A549 (cell line): ENCODE results near the gene HACE1. TPM values are rescaled to one million over a fixed set of nuclear protein-coding genes. Genes with fewer than 3 reads are reported as not detected.

Experiments
- ATAC-seq, 2 experiments: fragments of 200-7000 bp in 1 of 2; fragments of >200 bp in 1 of 2; cut with Nextera tagmentation in 1 of 2; cut with Tn5 transposase in 1 of 2; 3 replicates each; pipeline versions ENCODE4 v1.8.0 to v1.9.1; 2018 to 2020; ENCODE audit warnings: mild to moderate bottlenecking in 1 of 2, moderate library complexity in 1 of 2
- CTCF ChIA-PET: fragments of 300-600 bp; sonication (Branson Sonifier 250); formaldehyde crosslinking; extraction: SDS; loops from one replicate; lab custom pipeline; 2021; ENCODE audit warnings: antibody characterized with exemption, inconsistent platforms; lab: Yijun Ruan, JAX
- POLR2A ChIA-PET: fragments of 350-600 bp; formaldehyde crosslinking; extraction: SDS; loops from one replicate; lab custom pipeline; 2021; ENCODE audit warnings: antibody characterized with exemption, inconsistent platforms; lab: Yijun Ruan, JAX
- DNase-seq, 2 experiments: peaks; one replicate each; pipeline versions ENCODE4 v3.0.0 to v3.0.0-alpha.2; 2011 to 2016; ENCODE audit warnings: low read depth in 1 of 2, low spot score in 1 of 2
- FAIRE-seq: peaks from 2 replicates; lab custom pipeline; 2011; peaks lifted over from hg19 to GRCh38; lab: Jason Lieb, UNC
- H3K27ac ChIP-seq, 2 experiments: fragments of >200 bp; sonication (Bioruptor Twin); formaldehyde crosslinking; 3 replicates each; pipeline ENCODE4 v1.5.1; 2016 to 2017
- H3K4me1 ChIP-seq: fragments of >200 bp; sonication (Bioruptor Twin); formaldehyde crosslinking; 3 replicates; pipeline ENCODE4 v1.6.1; 2016
- H3K4me2 ChIP-seq: fragments of >200 bp; sonication (Bioruptor Twin); formaldehyde crosslinking; 3 replicates; pipeline ENCODE4 v1.6.1; 2016
- H3K4me3 ChIP-seq: fragments of >200 bp; sonication (Bioruptor Twin); formaldehyde crosslinking; 3 replicates; pipeline ENCODE4 v1.5.1; 2016
- H3K9me3 ChIP-seq: fragments of >200 bp; sonication (Bioruptor Twin); formaldehyde crosslinking; 3 replicates; pipeline ENCODE4 v1.6.1; 2016
- BHLHE40 ChIP-seq: IDR thresholded peaks from 2 replicates; pipeline ENCODE4 v1.6.1; 2012; ENCODE audit warnings: low read depth, low read length, inconsistent platforms
- CBX8 ChIP-seq: fragments of 200-600 bp; sonication (generic); IDR thresholded peaks from 2 replicates; pipeline ENCODE4 v1.6.1; 2016
- CEBPB ChIP-seq, 2 experiments: fragments of >200 bp in 1 of 2; sonication (Bioruptor Twin) in 1 of 2; formaldehyde crosslinking in 1 of 2; IDR thresholded peaks; 2 replicates each; pipeline ENCODE4 v1.6.1; 2012 to 2016
- CHD2 ChIP-seq: fragments of 150-350 bp; IDR thresholded peaks from 2 replicates; pipeline ENCODE4 v1.6.1; 2014; ENCODE audit warnings: low read length; ENCODE audit not compliant: partially characterized antibody
- EHMT2 ChIP-seq: fragments of 200-600 bp; sonication (generic); IDR thresholded peaks from 2 replicates; pipeline ENCODE4 v1.6.1; 2016; ENCODE audit warnings: antibody characterized with exemption, low read depth, mild to moderate bottlenecking, moderate library complexity
- EP300 ChIP-seq, 2 experiments: fragments of >200 bp; sonication (Bioruptor Twin); formaldehyde crosslinking; IDR thresholded peaks; 2 replicates in 1 of 2; 3 replicates in 1 of 2; pipeline ENCODE4 v1.6.1; 2016 to 2017
- ESRRA ChIP-seq: fragments of 150-350 bp; IDR thresholded peaks from 2 replicates; pipeline ENCODE4 v1.6.1; 2014; ENCODE audit warnings: mild to moderate bottlenecking, low read length, borderline replicate concordance
- GATA3 ChIP-seq: IDR thresholded peaks from 2 replicates; pipeline ENCODE4 v1.6.1; 2012; ENCODE audit warnings: borderline replicate concordance
- HOXA7 ChIP-seq: fragments of 250-450 bp; sonication (Bioruptor Pico); IDR thresholded peaks from 2 replicates; pipeline ENCODE4 v1.5.0; 2020; ENCODE audit warnings: mild to moderate bottlenecking, moderate library complexity
- HOXB13 ChIP-seq: fragments of 250-450 bp; sonication (Bioruptor Pico); IDR thresholded peaks from 2 replicates; pipeline ENCODE4 v1.5.0; 2020; ENCODE audit warnings: low read depth, mild to moderate bottlenecking, moderate library complexity
- HOXB5 ChIP-seq: fragments of 250-450 bp; sonication (Bioruptor Pico); IDR thresholded peaks from 2 replicates; pipeline ENCODE4 v1.5.0; 2020; ENCODE audit warnings: mild to moderate bottlenecking, moderate library complexity
- JUNB ChIP-seq: fragments of >200 bp; sonication (Bioruptor Twin); formaldehyde crosslinking; IDR thresholded peaks from 2 replicates; pipeline ENCODE4 v1.6.1; 2016
- KDM1A ChIP-seq: fragments of 200-600 bp; sonication (generic); IDR thresholded peaks from 2 replicates; pipeline ENCODE4 v1.6.1; 2016; ENCODE audit warnings: low read depth, mild to moderate bottlenecking
- MAX ChIP-seq: IDR thresholded peaks from 2 replicates; pipeline ENCODE4 v1.6.1; 2012
- MYC ChIP-seq: IDR thresholded peaks from 2 replicates; pipeline ENCODE4 v1.6.1; 2012; ENCODE audit warnings: mild to moderate bottlenecking, inconsistent platforms, low read length, improper control_type of control experiment, borderline replicate concordance
- NPAS2 ChIP-seq: fragments of 250-450 bp; sonication (Bioruptor Pico); IDR thresholded peaks from 2 replicates; pipeline ENCODE4 v1.8.0; 2022; ENCODE audit warnings: mild to moderate bottlenecking, moderate library complexity, borderline replicate concordance
- POLR2AphosphoS2 ChIP-seq: conservative IDR thresholded peaks from 2 replicates; pipeline ENCODE4 v1.6.1; 2012; ENCODE audit warnings: low read length, improper control_type of control experiment, inconsistent platforms
- RAD21 ChIP-seq, 2 experiments: fragments of >200 bp in 1 of 2; sonication (Bioruptor Twin) in 1 of 2; formaldehyde crosslinking in 1 of 2; IDR thresholded peaks in 1 of 2; conservative IDR thresholded peaks in 1 of 2; 2 replicates in 1 of 2; 3 replicates in 1 of 2; pipeline ENCODE4 v1.6.1; 2012 to 2018; ENCODE audit warnings: inconsistent platforms in 1 of 2
- RFX5 ChIP-seq: fragments of 450-650 bp; IDR thresholded peaks from 2 replicates; pipeline ENCODE4 v1.7.1; 2014; ENCODE audit warnings: antibody characterized with exemption, mild to moderate bottlenecking, moderate library complexity
- USF2 ChIP-seq: fragments of 450-650 bp; IDR thresholded peaks from 2 replicates; pipeline ENCODE4 v1.6.1; 2014; ENCODE audit warnings: antibody characterized with exemption
- ZC3H11A ChIP-seq: fragments of 450-650 bp; IDR thresholded peaks from 2 replicates; pipeline ENCODE4 v1.6.1; 2014; ENCODE audit warnings: antibody characterized with exemption, mild to moderate bottlenecking
- WGBS: methylation state at CpG from one replicate; pipeline ENCODE4 v1.1.6; 2017; ENCODE audit errors: missing lambda C conversion rate; 5-methylcytosine and 5-hydroxymethylcytosine counted together
- polyA plus RNA-seq, 4 experiments: library from polyadenylated mRNA; depleted of rRNA in 3 of 4; stranded (reverse); fragments of >200 nt; fragmentation: RNase III in 1 of 4; extraction: RNeasy Plus Mini Kit Qiagen cat#74134 plus additional on column Dnase treatment in 1 of 4; gene quantifications; 2 replicates in 3 of 4; 3 replicates in 1 of 4; pipeline ENCODE4 v1.2.3, GENCODE V29; 2011 to 2017
- TF ChIP-seq, protein P1 (sequence below): fragments of >200 bp; sonication (Bioruptor Twin); formaldehyde crosslinking; IDR thresholded peaks from 3 replicates; pipeline ENCODE4 v1.6.1; 2016

HACE1 gene
- polyA plus RNA-seq, 2 of the 4 experiments (the other 2 are of a cell fraction): 3.4 to 9.7 TPM

GRCh38 chr6:104816125-104816524, 43.6 kb downstream of the HACE1 start:
- POLR2A ChIA-PET: no interaction called here

GRCh38 chr6:104814743-104815142, 45.0 kb downstream of the HACE1 start:
- Histone ChIP-seq H3K4me3 (no peak overlapping the region), H3K4me2 (no peak overlapping the region), H3K27ac (no peak overlapping the region), H3K9me3 (no peaks in the 10 kb centered on the region), H3K4me1 (no peaks in the 10 kb centered on the region)
- FAIRE-seq (no peak), ATAC-seq (no peak), DNase-seq (no peak)
- CTCF ChIA-PET: no interaction called here
- TF ChIP-seq USF2 (no peak), KDM1A (no peak), CBX8 (no peak), EHMT2 (no peak), ESRRA (no peak), HOXB5 (CRISPR knock-in tag) (no peak)
- POLR2A ChIA-PET: no interaction called here
- WGBS: 100% methylated on average over 2 of the region's 2 CpGs

More at GRCh38 chr6:104816125-104816524, 43.6 kb downstream of the HACE1 start:
- H3K4me3 ChIP-seq: no peak overlapping the region
- FAIRE-seq (no peak), DNase-seq (no peak), ATAC-seq (no peak)
- WGBS: 73% methylated on average over 3 of the region's 3 CpGs
- no peak overlapping the region for H3K4me2 ChIP-seq
- TF ChIP-seq HOXB13 (CRISPR knock-in tag) (no peak), POLR2AphosphoS2 (no peak), USF2 (no peak), GATA3 (no peak), MYC (no peak), ZC3H11A (no peak), RAD21 (conservative IDR thresholded peaks at IDR 0.05 in 1 of 2, IDR thresholded peaks at IDR 0.05 in 1 of 2) (no peak), CEBPB (IDR thresholded peaks at IDR 0.05) (no peak), CHD2 (no peak), HOXA7 (no peak)
- TF ChIP-seq, protein P1, sequence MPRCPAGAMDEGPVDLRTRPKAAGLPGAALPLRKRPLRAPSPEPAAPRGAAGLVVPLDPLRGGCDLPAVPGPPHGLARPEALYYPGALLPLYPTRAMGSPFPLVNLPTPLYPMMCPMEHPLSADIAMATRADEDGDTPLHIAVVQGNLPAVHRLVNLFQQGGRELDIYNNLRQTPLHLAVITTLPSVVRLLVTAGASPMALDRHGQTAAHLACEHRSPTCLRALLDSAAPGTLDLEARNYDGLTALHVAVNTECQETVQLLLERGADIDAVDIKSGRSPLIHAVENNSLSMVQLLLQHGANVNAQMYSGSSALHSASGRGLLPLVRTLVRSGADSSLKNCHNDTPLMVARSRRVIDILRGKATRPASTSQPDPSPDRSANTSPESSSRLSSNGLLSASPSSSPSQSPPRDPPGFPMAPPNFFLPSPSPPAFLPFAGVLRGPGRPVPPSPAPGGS: no peak
- no peaks in the 10 kb centered on the region for H3K9me3 ChIP-seq
- no peak overlapping the region for H3K27ac ChIP-seq
- CTCF ChIA-PET: no interaction called here
- no peaks in the 10 kb centered on the region for H3K4me1 ChIP-seq

- Histone ChIP-seq H3K4me3 (no peak overlapping the region), H3K4me2 (no peak overlapping the region), H3K4me1 (no peaks in the 10 kb centered on the region), H3K27ac (no peak overlapping the region), H3K9me3 (no peaks in the 10 kb centered on the region)
- DNase-seq (no peak), FAIRE-seq (no peak), ATAC-seq (no peak)
- ChIA-PET CTCF (no interaction called here), POLR2A (no interaction called here)
- 76% methylated on average over 2 of the region's 2 CpGs for WGBS
- TF ChIP-seq EP300 (IDR thresholded peaks at IDR 0.05) (no peak), POLR2AphosphoS2 (no peak), RAD21 (conservative IDR thresholded peaks at IDR 0.05 in 1 of 2, IDR thresholded peaks at IDR 0.05 in 1 of 2) (no peak), MAX (no peak), CBX8 (no peak), RFX5 (no peak), BHLHE40 (no peak), JUNB (no peak), NPAS2 (CRISPR knock-in tag) (no peak)
These were observed 46.2 kb downstream of the HACE1 start for GRCh38 chr6:104813552-104813951.
